ENCODE results near the gene CTRB1. TPM values are rescaled to one million over a fixed set of nuclear protein-coding genes. Genes with fewer than 3 reads are reported as not detected.
A peak's percentile ranks its signal among the peaks of the same experiment; 100 is the strongest.

The CTRB1 gene
- total and polyA plus RNA-seq, 2 of the 13 experiments (the other 11 are each of a cell fraction or from before 2014, with no cell fraction given): not detected

GRCh38 chr16:75236736-75237397 is 18.1 kb downstream of the CTRB1 start:
- in situ Hi-C loops (cut with HindIII; ENCODE audit: extremely low pct_ligation_motif_present, low pct_unique_long_range_greater_than_20kb): no loop called here
- POLR2A ChIA-PET: interaction anchor here (1.3 to 4.2 kb wide), 5 partner anchors 8 to 69 kb away, joined by 5 to 27 read pairs (median 13); partner anchors contain the start of gene BCAR1
- FAIRE-seq (no peak), ATAC-seq (no peak), DNase-seq (ENCODE audit: low spot score) (no peak)
- Histone ChIP-seq H3K9me3 (ENCODE audit: low read length) (no peaks in the 10 kb centered on the region), H3K79me2 (ENCODE audit: insufficient read depth, low read length) (peaks cover 43% of the 10 kb centered on the region), H3K4me3 (replicated peaks in 1 of 3; ENCODE audit: insufficient read depth in 1 of 3, low read depth in 2 of 3, low read length in 3 of 3) (no peak overlapping the region), H3K9ac (ENCODE audit: insufficient read depth, low read depth, low read length) (no peak overlapping the region), H2AFZ (ENCODE audit: low read length) (no peak overlapping the region), H3K4me2 (ENCODE audit: low read depth, low read length) (no peak overlapping the region), H3K4me1 (ENCODE audit: insufficient read depth, low read length) (peaks cover 55% of the 10 kb centered on the region), H3K36me3 (replicated peaks in 1 of 2; ENCODE audit: control insufficient read depth in 1 of 2, insufficient read depth in 2 of 2, low read length in 2 of 2) (peaks cover 49 to 59% of the 10 kb centered on the region in 2 experiments), H3K27ac (ENCODE audit: extremely low read length, insufficient read depth, low read length) (peak overlapping the region; percentile 77), H4K20me1 (ENCODE audit: insufficient read depth, low read length) (peaks cover 8% of the 10 kb centered on the region), H3K27me3 (ENCODE audit: control insufficient read depth in 1 of 2, insufficient read depth in 2 of 2, low read length in 2 of 2) (no peaks in the 10 kb centered on the region)
- BruUV-seq (replicated peaks): no TSS peak
- WGBS (ENCODE audit: low lambda C conversion rate): 95% methylated on average over 18 of the region's 28 CpGs
- intact Hi-C loops (cut with micrococcal nuclease; ENCODE audit: unreplicated experiment): no loop called here
- CTCF ChIA-PET (ENCODE audit: low intra/inter-chr PET ratio, low total read pairs): interaction anchor here (1.0 kb wide), 1 partner anchor 149 kb away, joined by 3 read pairs; no protein-coding TSS in a partner anchor
- TF ChIP-seq MAX (IDR thresholded peaks at IDR 0.05) (no peak), HMG20A (CRISPR knock-in tag; IDR thresholded peaks at IDR 0.05; ENCODE audit: borderline replicate concordance) (no peak), ZNF746 (CRISPR knock-in tag; IDR thresholded peaks at IDR 0.05) (no peak), SAFB2 (CRISPR knock-in tag; IDR thresholded peaks at IDR 0.05; ENCODE audit: borderline replicate concordance, low read depth) (no peak), ZNF740 (CRISPR knock-in tag; IDR thresholded peaks at IDR 0.05) (no peak), SIN3B (IDR thresholded peaks at IDR 0.05; ENCODE audit: low read length) (no peak), ZNF281 (CRISPR knock-in tag; IDR thresholded peaks at IDR 0.05; ENCODE audit: borderline replicate concordance) (no peak), RELA (CRISPR knock-in tag; IDR thresholded peaks at IDR 0.05) (no peak), E2F2 (CRISPR knock-in tag; IDR thresholded peaks at IDR 0.05; ENCODE audit: borderline replicate concordance) (no peak), SALL1 (CRISPR knock-in tag; IDR thresholded peaks at IDR 0.05) (no peak), ZNF780A (CRISPR knock-in tag; IDR thresholded peaks at IDR 0.05) (no peak), PHF21A (CRISPR knock-in tag; IDR thresholded peaks at IDR 0.05) (no peak), SKI (IDR thresholded peaks at IDR 0.05; ENCODE audit: partially characterized antibody) (no peak), AKAP8 (CRISPR knock-in tag; IDR thresholded peaks at IDR 0.05) (0 out of 2 replicates have a peak, but pooled peaks have one; percentile 40), ZNF124 (CRISPR knock-in tag; IDR thresholded peaks at IDR 0.05) (no peak), ZNF383 (CRISPR knock-in tag; IDR thresholded peaks at IDR 0.05; ENCODE audit: borderline replicate concordance) (no peak), ZNF17 (CRISPR knock-in tag; IDR thresholded peaks at IDR 0.05) (no peak), WIZ (CRISPR knock-in tag; IDR thresholded peaks at IDR 0.05) (no peak), AGO2 (optimal IDR thresholded peaks at IDR 0.05; ENCODE audit: low read depth, low read length) (peak; percentile 92), HNRNPUL1 (IDR thresholded peaks at IDR 0.05; ENCODE audit: low read depth, low read length) (no peak), SIN3A (IDR thresholded peaks at IDR 0.05; ENCODE audit: borderline replicate concordance, low read depth, low read length) (no peak), ZNF235 (CRISPR knock-in tag; IDR thresholded peaks at IDR 0.05; ENCODE audit: borderline replicate concordance) (no peak)
